PFSK-1 (cell line): ENCODE data around the gene TMC8.

Source experiments
- POLR2AphosphoS5 ChIP-seq: IDR thresholded peaks from 2 replicates; pipeline ENCODE4 v1.6.1; 2012; ENCODE audit warnings: low read depth, mild to moderate bottlenecking, control low read depth, low read length, moderate library complexity
- SIN3A ChIP-seq: IDR thresholded peaks from 2 replicates; pipeline ENCODE4 v1.6.1; 2012; ENCODE audit warnings: mild to moderate bottlenecking, low read length, moderate library complexity, borderline replicate concordance; ENCODE audit not compliant: insufficient read depth
- TAF1 ChIP-seq: IDR thresholded peaks from 2 replicates; pipeline ENCODE4 v1.6.1; 2012; ENCODE audit warnings: low read length, control low read depth, borderline replicate concordance; ENCODE audit not compliant: insufficient read depth

DNA sequence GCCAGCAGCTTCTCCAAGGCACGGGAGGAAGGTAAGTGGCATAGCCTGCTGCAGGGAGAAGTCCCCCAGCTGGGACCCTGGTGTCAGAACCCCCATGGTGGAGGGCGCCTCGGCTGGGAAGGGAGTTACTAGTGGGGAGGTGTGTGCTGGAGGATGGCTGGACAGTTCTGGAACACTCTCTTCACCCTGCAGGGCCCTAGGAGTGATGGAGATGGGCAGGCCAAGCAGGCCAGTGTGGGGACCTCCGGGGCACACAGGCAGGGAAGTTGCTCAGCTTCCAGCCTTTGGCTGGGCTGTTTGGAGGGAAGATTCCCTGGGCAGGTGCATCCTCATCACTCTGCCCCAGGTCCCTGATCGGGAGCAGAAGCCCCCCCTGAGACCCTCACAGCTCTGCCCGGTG is 16.3 kb downstream of the TMC8 start:
- TF ChIP-seq POLR2AphosphoS5 (no peak), TAF1 (no peak), SIN3A (no peak)
